SW 1271 (cell line): ENCODE results near the gene WDFY2.
"Not testable (repeated sequence)": the region's sequence is repeated elsewhere in the genome, so short reads cannot be mapped to it uniquely, and the experiment has no call there.

Source experiments
- DNase-seq, 2 experiments: peaks; one replicate each; lab custom pipeline; 2025; lab: John Stamatoyannopoulos, UW

The WDFY2 gene

DNA sequence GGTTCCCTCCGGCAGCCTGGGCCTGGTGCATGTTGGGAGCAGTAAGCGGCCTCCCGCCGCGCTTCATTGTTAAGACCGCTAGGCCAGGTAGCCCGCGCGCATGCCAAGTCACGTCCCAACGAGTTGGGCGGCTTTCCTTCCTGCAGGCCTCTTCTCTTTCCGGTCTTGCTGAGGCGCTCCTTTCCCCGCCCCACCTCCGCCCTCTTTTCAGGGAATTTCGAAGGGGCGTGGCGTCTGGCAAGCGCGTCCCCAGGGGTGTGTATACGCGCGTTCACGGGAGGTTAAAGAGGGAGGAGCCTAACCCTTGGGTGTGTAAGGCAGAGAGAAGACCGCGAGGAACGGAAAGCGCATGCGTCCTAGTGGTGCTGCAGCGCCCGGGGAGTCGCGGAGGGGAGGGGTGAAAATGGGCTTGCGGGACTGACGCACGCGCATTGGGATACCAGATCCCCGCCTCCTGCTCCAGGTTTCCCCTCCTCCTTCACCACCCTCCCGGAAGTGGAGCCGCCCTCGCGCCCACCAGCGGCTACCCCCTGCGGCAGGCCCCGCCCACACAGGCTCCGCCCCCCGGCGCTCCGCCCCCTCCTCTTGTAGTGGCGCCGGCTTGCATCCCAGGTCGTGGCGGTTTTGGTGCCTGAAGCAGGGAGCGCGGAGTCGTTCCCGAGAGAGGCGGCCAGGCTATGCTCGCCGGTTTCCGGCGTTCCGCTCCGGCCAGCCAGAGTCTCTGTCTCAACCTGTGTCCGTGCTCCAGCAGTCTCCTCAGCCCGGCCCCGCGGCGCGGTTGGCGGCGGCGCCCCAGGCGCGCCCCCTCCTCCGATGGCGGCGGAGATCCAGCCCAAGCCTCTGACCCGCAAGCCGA, at the start of gene WDFY2:
WDFY2 (plus strand) TSS at position 588 of the 856 bp plus-strand sequence; CDS start at position 814, 226 bp downstream.
- peak; percentile 99 for DNase-seq

- DNase-seq: no peak
Observed at GRCh38 chr13:51538591-51539179, 45.6 kb upstream of the WDFY2 start.

- DNase-seq: no peak
Observed at GRCh38 chr13:51539887-51540286, 44.4 kb upstream of the WDFY2 start.

DNA sequence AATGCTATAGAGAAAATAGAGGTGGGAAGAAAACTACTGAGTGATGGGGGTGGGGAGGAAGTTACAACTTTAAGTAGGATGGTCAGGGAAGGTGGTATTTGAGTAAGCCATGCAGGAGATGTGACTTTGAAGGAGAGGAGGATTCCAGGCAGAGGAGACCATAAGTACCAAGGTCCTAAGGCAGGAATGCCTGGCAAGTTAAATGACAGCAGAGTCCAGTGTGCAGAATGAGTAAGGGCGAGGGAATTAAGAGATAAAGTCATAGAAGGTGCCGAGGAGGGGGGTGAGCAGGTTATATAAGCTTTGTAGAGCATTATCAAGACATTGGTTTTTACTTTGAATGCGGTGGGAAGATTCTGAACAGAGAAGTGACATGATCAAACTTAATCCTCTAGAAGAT, 43.2 kb upstream of the WDFY2 start:
- no peak for DNase-seq

GRCh38 chr13:51541809-51542258, 42.4 kb upstream of the WDFY2 start:
- DNase-seq: no peak

- no peak for DNase-seq
Observed at GRCh38 chr13:51542346-51543242, 41.7 kb upstream of the WDFY2 start.

DNA sequence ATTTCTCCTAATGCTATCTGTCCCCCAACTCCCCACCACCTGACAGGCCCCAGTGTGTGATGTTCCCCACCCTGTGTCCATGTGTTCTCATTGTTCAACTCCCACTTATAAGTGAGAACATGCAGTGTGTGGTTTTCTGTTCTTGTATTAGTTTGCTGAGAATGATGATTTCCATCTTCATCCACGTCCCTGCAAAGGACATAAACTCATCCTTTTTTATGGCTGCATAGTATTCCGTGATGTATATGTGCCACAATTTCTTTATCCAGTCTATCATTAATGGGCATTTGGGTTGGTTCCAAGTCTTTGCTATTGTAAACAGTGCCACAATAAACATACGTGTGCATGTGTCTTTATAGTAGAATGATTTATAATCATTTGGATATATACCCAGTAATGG, 38.8 kb upstream of the WDFY2 start:
- DNase-seq: not testable (repeated sequence)

DNA sequence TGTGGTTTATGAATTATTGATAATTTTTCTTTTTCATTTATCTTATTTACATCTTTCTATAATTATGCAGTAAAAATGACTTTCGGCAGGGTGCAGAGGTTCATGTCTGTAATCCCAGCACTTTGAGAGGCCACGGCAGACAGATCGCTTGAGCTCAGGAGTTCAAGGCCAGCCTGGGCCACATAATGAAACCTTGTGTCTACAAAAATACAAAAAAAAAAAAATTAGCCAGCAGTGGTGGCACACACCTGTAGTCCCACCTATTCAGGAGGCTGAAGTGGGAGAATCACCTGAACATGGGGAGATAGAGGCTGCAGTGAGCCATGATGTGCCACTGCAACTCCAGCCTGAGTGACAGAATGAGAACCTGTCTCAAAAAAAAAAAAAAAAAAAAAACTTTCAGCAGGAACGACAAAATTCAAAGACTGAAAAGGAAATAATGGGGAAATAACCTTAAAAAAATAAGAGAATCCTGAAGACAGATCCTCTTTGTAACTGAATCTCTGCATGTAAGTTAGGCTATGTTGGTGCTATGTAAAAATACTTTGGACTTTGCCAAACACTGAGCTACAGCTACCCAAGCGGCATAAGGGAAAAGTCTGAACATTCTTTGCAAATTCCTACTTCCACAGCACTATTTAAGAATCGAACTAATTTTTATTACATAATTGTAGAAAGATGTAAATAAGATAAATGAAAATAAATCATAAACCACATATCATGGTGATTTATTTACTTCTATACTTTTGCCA, 36.7 kb upstream of the WDFY2 start:
- no peak for DNase-seq

DNA sequence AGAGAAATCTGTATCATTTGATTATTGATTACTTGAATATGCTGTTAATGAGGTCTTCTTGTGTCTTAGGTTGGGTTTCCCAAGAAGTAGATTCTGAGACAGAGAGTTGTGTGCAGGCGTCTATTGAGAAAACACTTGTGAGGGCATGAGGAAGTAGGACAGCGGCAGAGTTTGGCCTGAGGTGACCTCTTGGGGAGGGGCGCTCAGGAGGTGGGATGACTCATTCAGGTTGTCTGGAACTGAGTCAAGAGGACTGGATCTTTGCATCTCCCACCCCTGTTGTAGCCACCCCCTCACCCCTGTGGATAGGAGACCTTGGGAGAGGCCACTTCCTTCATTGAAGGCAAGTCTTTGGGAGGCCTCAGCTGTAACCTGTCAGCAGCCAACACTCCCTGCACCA, 35.2 kb upstream of the WDFY2 start:
- DNase-seq: no peak

DNA sequence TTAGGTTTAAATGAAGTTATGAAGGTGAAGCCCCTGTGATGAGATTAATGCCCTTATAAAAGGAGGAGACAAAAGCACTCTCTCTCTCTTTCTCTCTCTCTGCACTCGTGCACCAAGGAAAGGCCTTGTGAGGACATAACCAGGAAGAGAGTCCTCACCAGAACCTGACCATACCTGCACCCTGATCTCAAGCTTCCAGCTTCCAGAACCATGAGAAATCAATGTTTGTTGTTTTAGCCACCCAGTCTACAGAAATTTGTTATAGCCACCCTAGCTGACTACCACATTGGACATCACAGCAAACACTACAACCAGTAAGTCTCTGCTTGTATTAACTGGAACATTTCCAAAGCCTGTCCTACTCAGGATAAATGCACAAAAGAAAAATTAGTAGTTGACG, 34.7 kb upstream of the WDFY2 start:
- DNase-seq: no peak

DNA sequence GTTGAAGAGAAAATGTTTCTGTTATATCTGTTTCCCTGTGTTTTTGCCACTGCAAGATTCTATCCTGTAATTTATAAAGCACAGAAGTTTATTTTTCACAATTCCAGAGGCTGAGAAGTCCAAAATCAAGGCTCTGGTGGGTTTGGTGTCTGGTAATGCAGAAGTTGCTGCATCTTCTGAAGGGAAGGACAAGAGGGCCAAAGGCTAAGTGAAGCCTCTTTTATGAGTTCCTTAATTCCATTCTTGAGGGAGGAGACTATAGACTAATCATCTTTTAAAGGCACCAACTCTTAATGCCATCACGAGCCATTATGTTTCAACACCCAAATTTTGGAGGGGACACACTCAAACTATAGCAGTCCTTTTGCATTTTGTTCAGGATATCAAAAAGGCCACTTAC, 34.1 kb upstream of the WDFY2 start:
- no peak for DNase-seq

- no peak for DNase-seq
Observed at GRCh38 chr13:51551416-51551815, 32.8 kb upstream of the WDFY2 start.

GRCh38 chr13:51552027-51552426, 32.2 kb upstream of the WDFY2 start:
- no peak for DNase-seq

- no peak for DNase-seq
Observed at GRCh38 chr13:51553531-51553930, 30.7 kb upstream of the WDFY2 start.

DNA sequence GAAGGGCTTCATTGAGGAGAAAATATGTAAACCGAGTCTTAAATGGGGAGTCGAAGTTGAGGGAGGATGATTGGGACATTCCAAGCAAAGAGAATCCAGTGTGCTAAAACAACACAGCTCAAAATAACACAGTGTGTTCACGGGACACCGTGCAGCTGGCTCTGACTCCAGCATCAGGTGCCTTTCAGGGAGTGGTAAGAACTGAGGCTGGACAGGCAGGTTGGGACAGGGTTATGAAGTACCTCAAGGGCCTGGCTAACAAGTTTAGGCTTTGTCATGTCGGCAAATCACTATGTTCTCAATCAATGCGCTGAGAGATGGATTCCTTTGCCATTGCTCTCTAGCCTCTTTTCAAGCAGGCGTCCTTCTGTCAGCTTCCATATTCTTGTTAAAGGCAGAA, 27.5 kb upstream of the WDFY2 start:
- no peak for DNase-seq

GRCh38 chr13:51557438-51557837, 26.8 kb upstream of the WDFY2 start:
- no peak for DNase-seq

GRCh38 chr13:51557875-51558612, 26.2 kb upstream of the WDFY2 start:
- no peak for DNase-seq

- DNase-seq: no peak
Observed at GRCh38 chr13:51559946-51560735, 24.1 kb upstream of the WDFY2 start.

DNA sequence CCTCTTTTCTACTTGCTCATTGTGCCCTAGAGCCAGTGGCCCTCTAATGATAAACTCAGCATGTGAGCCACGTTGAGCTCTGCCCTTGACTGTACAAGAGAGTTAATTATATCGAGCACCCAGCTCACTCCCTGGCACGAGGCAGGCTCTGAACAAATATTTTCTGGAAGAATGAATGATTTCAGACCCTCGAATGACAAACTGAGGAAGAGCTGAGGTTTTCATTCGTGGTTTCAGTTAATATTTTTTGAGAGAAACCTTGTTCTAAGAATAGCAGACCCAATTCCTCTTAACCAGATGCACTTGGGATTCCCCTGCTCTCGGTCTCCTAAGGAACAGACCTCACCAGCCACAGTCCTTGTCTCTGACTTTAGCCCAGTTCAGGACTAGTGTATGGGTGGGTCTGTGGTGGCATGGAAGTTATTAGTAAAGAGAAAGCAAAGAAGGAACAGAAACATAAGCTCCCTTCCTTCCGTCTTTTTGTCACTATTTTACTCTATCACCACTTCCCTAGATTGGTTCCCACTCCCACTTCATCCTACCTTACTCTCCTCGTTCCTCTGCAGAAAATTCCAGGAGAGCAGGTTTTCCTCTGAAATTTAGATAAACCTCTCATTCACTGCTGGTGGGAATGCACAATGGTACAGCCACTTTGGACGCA, 22.1 kb upstream of the WDFY2 start:
- no peak for DNase-seq

GRCh38 chr13:51564252-51564651, 20.0 kb upstream of the WDFY2 start:
- no peak for DNase-seq
